GM10847 (cell line): ENCODE measurements around the gene P2RX1.

Experiments used
- POLR2A ChIP-seq: IDR thresholded peaks from 2 replicates; pipeline ENCODE4 v1.6.1; 2011; ENCODE audit not compliant: insufficient read length; ENCODE audit errors: extremely low read depth

Gene P2RX1

GRCh38 chr17:3890082-3890877 lies 26.0 kb downstream of the P2RX1 start:
- no peak for TF ChIP-seq POLR2A

DNA sequence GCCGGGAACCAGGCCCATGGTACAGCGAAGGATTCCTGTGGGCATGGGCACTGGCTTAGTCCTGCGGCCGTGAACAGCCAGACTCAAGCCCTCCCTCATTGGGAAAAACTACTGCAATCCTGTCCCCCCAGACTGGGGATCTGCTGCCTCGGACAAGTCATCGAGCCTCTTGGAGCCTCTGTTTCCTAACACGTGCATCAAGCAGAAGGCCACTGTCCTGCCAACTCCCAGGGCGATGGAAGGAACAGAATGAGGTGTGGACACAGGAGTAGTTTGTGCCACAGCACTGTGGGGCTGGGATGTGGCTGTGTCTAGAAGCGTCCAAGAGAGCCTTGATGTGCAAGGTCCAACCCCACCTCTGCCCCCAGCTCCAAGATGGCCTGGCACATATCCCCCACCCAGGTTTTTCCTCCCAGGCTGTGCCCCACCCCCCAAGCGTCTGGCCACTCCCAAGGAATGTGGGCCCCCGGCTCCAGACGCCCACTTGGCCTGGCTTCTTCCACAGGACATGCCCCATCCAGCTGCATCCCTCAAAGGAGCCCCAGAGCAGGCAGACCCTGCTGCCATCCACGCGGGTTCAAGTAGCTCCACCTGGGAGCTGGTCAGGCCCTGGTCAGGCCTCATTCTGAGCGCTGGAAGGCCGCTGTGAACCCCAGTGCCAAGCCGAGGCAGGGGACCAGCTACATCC lies 26.8 kb downstream of the P2RX1 start:
- no peak for TF ChIP-seq POLR2A

DNA sequence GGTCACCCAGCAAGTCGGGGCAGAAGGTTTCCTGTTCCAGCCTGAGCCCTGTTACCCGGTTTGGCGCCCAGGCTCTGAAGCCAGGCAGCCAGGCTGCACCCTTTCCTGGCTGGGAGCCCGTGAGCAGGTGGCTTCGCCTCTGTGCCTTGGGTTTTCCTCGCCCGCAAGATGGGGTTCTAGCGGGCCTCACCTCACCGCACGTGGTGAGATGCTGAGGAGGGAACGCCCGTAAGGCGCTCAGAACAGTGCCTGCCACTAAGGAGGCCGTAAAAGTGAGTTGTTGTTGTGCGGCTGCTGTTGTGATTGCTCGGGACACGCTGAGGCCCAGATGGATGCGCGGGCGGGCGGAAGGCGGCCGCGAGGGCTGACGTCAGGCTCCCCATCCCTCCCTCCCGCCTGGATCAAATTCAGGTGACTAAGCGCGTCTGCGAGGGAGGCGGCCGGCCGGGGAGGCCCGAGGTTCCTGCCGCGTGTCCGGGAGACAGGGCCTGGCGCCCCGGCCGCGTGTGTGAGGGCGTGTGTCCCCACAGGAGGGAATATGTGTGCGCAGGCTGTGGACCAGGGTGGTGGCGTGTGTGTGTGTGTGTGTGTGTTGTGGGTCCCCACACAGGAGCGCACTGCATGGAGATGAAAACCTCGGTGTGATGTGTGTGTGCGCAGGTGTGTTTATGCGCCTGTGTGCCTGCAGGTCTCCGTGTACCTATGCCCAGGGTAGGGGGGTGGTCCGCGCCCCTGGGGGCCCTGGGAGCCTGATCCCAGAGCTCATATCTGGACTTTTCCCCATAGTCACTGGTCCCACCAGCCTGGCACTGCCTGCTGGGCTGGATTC lies 27.7 kb downstream of the P2RX1 start:
- TF ChIP-seq POLR2A = no peak

- no peak for TF ChIP-seq POLR2A
These were observed 28.5 kb downstream of the P2RX1 start for GRCh38 chr17:3887804-3888203.

- TF ChIP-seq POLR2A = no peak
These were observed 28.9 kb downstream of the P2RX1 start for GRCh38 chr17:3887394-3887793.

GRCh38 chr17:3886776-3887175 lies 29.5 kb downstream of the P2RX1 start:
- no peak for TF ChIP-seq POLR2A

DNA sequence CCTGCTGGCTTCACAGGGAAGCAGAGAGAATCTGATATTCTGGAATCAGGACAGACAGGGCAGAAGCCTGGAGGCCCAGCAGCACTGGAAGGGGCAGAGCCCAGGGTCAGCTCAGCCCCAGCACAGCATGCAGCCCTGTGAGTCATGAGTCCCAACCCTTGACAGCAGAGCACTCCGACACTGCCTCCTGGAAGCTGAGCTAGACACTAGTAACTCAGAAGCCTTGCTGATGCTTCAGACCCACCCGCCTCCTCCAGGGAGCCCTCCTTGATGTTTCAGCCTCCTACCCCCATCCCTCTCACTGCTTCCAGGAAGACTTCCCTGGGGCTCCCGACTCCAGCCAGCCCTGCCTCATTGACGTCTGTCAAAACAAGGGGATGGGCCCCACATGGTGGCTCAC lies 30.3 kb downstream of the P2RX1 start:
- no peak for TF ChIP-seq POLR2A

- no peak for TF ChIP-seq POLR2A
These were observed 31.0 kb downstream of the P2RX1 start for GRCh38 chr17:3885271-3885670.

DNA sequence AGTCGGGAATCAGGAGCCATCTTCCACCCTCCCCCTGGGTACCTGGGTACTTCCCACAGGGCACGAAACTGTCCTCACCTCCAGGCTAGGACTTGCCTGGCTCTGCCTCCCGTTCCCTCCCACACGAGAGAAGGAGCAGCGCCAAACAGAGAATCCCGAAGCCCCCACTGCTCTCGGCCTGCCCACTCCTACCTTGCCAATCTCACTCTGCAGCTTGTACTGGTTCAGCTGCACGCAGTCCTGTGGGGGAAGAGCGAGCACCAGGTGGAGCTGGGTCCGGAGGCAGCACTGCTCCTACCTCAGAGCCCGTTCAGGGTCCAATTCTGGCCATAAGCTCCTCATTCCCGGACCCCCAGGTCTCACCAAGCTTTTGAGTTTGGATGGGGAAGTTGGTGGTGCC lies 32.1 kb downstream of the P2RX1 start:
- TF ChIP-seq POLR2A = no peak

- no peak for TF ChIP-seq POLR2A
These were observed 34.0 kb downstream of the P2RX1 start for GRCh38 chr17:3882276-3882675.

- no peak for TF ChIP-seq POLR2A
These were observed 35.3 kb downstream of the P2RX1 start for GRCh38 chr17:3880983-3881382.

DNA sequence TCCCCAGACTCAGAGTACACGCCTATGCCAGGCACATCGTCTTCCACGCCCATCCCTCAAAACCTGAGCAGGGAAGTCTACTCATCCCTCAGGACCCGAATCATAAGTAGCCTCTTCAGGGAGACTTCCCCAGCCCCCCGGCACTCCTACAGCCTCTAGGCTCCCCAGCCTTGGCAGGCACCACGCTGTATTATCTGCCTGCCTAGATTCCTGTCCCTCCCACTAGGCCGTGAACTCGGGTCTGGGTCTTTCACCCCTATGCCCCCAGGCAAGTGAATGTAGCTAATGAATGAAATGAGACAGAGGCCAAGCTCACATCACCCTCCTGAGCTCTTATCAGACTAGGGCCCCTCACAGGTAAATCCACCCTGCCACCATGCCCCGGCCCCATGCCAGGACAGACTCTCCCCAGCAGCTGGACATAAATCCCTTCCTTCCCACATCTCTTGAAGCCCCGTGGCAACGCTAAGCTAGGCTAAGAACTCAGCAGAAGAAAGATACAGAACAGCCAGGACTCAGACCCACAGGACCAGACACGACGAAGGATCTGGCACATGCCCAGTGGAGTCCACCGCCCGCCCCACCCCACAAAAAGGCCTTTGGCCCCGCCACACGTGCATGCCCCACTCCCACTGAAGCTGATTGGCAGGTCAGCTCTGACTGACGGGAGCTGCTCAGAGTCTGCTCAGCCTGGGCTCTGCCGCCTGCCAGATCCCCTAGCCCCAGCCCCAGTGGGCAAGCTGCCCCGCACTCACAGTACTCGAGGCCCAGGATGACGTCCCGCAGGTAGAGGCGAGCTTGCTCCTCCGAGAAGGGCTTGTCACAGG lies 36.5 kb downstream of the P2RX1 start:
- no peak for TF ChIP-seq POLR2A

DNA sequence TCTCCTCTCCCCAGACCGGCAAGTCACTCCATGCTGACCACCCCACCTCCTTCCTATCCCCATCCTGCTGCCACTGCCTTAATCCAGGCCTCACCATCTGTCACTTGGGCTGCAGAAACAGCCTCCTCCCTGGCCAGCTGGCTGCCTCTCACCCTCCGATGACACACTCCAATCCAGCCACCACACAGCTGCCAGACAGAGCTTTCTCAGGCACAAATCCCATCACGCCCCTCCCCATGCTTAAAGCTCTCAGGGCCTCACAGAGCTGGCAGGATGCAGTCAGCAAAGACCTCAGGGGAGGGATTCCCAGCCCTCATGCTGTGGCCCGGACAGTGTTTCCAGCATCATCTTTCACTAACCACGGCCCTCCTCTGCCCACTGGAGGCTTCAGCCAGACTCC lies 37.1 kb downstream of the P2RX1 start:
- no peak for TF ChIP-seq POLR2A

- no peak for TF ChIP-seq POLR2A
These were observed 39.0 kb downstream of the P2RX1 start for GRCh38 chr17:3877220-3877619.

DNA sequence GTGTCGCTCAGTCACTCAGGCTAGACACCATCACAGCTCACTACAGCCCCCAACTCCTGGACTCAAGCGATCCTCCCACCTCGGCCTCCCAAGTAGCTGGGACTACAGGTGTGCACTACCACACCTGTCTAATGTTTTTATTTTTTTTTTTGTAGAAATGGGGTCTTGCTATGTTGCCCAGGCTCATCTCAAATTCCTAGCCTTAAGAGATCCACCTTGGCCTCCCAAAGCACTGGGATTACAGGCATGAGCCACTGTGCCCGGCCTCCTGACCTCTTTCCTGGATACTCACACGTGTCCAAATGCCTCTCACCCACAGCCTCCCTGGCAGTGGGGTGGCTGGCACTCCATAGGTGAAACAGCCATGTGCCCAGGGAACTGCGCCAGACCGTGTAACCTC lies 40.9 kb downstream of the P2RX1 start:
- TF ChIP-seq POLR2A = no peak
